ENCODE measurements around the gene VANGL1. TPM values are rescaled to one million over a fixed set of nuclear protein-coding genes. Genes with fewer than 3 reads are reported as not detected.
A peak's percentile ranks its signal among the peaks of the same experiment; 100 is the strongest.

VANGL1 gene
- total and polyA plus RNA-seq, 8 donors, result 12.7 to 18.9 (median 14.9) TPM

DNA sequence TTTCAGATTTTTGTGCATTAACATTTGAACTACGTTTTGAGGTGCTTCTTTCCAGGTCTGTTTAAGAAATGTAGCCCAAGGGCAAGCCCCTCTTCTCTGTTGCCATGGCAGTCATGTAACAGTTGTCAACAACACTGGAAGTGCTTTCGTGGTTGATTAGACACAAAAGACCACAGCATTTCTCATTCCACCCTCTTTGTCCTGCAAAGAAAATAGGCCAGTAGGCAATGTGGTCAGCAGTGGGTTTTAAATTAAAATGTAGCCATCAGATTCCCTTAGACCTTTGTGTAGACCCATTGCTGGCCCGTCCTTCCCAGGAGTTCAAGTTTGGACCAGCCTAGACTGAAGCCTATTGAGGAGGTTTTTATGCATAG is 35.4 kb downstream of the VANGL1 start:
- no peaks in the 10 kb centered on the region for H3K36me3 ChIP-seq
- intact Hi-C loops (cut with DNase I), result no loop called here
- no peak for ATAC-seq
- no peaks in the 10 kb centered on the region for H3K27me3 ChIP-seq
- TF ChIP-seq, protein P1, sequence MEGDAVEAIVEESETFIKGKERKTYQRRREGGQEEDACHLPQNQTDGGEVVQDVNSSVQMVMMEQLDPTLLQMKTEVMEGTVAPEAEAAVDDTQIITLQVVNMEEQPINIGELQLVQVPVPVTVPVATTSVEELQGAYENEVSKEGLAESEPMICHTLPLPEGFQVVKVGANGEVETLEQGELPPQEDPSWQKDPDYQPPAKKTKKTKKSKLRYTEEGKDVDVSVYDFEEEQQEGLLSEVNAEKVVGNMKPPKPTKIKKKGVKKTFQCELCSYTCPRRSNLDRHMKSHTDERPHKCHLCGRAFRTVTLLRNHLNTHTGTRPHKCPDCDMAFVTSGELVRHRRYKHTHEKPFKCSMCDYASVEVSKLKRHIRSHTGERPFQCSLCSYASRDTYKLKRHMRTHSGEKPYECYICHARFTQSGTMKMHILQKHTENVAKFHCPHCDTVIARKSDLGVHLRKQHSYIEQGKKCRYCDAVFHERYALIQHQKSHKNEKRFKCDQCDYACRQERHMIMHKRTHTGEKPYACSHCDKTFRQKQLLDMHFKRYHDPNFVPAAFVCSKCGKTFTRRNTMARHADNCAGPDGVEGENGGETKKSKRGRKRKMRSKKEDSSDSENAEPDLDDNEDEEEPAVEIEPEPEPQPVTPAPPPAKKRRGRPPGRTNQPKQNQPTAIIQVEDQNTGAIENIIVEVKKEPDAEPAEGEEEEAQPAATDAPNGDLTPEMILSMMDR (IDR thresholded peaks at IDR 0.05), result no peak
- peak in 1 of 4 donors; percentile 19 for DNase-seq
- no peak overlapping the region for H3K27ac ChIP-seq
- no peak overlapping the region for H3K4me3 ChIP-seq
- H3K9me3 ChIP-seq, result no peaks in the 10 kb centered on the region
- H3K4me1 ChIP-seq, result peaks cover 0 to 4% of the 10 kb centered on the region in 2 donors

DNA sequence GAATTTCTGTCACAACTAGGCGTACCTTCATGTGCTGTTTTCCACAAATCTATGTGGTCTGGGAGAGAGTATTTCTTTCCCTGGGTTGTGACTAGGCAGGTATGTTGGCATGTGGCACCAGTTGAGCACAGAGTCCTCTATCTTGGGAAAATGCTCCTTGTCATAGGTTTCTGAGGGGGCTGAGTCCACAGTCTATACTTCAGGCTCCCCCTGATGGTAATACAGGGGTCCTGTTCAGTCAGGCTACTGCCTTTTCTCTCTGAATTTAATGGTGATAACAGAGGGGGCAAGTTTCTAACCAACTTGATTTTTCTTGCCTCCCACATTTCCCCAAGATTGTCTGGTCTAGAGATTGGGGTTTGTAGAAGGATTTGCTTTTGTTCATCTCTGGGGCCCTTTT is 35.8 kb downstream of the VANGL1 start:
- H3K4me1 ChIP-seq, result peaks cover 0 to 4% of the 10 kb centered on the region in 2 donors

GRCh38 chr1:115678141-115678540 is 36.4 kb downstream of the VANGL1 start:
- intact Hi-C loops (cut with DNase I), result no loop called here
- H3K4me1 ChIP-seq, result peaks cover 0 to 4% of the 10 kb centered on the region in 2 donors
- TF ChIP-seq, protein P1 (IDR thresholded peaks at IDR 0.05), result no peak
- H3K4me3 ChIP-seq, result no peak overlapping the region
- H3K9me3 ChIP-seq, result no peaks in the 10 kb centered on the region
- no peaks in the 10 kb centered on the region for H3K36me3 ChIP-seq
- ATAC-seq, result no peak
- H3K27me3 ChIP-seq, result no peaks in the 10 kb centered on the region
- H3K27ac ChIP-seq, result peak overlapping the region in 1 of 2 donors; percentile 51
- no peak for DNase-seq

More for the DNA sequence above, 35.8 kb downstream of the VANGL1 start:
- H3K27me3 ChIP-seq, result no peaks in the 10 kb centered on the region
- H3K4me3 ChIP-seq, result no peak overlapping the region
- no peaks in the 10 kb centered on the region for H3K36me3 ChIP-seq
- no peaks in the 10 kb centered on the region for H3K9me3 ChIP-seq
- intact Hi-C loops (cut with DNase I), result no loop called here
- TF ChIP-seq, protein P1 (IDR thresholded peaks at IDR 0.05), result no peak
- ATAC-seq, result no peak
- DNase-seq, result no peak
- H3K27ac ChIP-seq, result no peak overlapping the region

DNA sequence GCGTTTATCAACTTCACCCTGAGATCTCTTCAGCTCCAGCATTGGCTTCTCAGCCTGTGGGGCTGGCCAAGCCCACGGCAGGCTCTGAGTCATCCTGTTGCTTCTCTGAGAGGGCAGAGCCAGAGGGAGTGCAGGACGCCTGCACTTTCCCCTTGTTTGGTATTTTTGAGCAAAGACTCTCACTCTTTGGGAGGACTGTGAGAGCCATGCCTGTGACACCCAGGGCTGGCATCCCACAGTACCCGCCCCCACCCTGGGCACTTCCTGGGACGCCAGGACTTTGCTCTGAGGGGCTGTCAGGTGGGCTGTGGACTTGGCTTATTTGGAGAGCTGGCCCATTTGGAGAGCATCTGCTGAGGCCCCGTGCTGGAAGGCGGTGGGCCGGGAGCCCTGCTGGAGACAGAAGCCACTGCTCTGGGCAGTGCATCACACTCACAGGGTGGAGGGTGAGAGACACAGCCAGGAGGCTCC is 37.4 kb downstream of the VANGL1 start:
- ATAC-seq, result peak; percentile 95
- DNase-seq, result peak in 1 of 4 donors; percentile 59
- Histone ChIP-seq H3K27me3 (no peaks in the 10 kb centered on the region), H3K36me3 (peaks cover 0 to 5% of the 10 kb centered on the region in 2 donors), H3K27ac (peak overlapping the region in 1 of 2 donors; percentile 51), H3K4me1 (peaks cover 0 to 4% of the 10 kb centered on the region in 2 donors), H3K4me3 (no peak overlapping the region), H3K9me3 (no peaks in the 10 kb centered on the region)
- intact Hi-C loops (cut with DNase I), result no loop called here
- TF ChIP-seq, protein P1 (IDR thresholded peaks at IDR 0.05), result no peak

DNA sequence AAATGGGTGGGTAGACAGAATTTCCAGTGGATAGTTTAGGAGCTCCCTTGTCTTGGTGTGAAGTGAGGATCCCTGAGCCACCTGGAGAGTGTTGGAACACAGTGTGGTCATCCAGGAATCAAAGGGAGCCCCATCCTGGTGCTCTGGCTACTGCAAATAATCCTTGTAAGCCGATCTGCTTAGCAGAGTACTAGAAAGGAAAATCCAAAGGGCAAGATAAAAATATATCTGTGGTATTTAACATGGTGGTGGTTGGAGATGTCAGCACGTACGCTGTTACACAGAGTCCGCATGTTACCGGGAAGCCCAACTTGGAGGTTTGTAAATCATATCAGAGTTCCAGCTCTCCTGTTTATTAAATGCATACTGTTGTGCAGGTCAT is 39.0 kb downstream of the VANGL1 start:
- intact Hi-C loops (cut with DNase I), result no loop called here
- TF ChIP-seq, protein P1 (IDR thresholded peaks at IDR 0.05), result no peak
- Histone ChIP-seq H3K27ac (no peak overlapping the region), H3K27me3 (no peaks in the 10 kb centered on the region), H3K4me1 (peaks cover 0 to 4% of the 10 kb centered on the region in 2 donors), H3K36me3 (peaks cover 0 to 20% of the 10 kb centered on the region in 2 donors), H3K4me3 (no peak overlapping the region), H3K9me3 (no peaks in the 10 kb centered on the region)
- ATAC-seq (no peak), DNase-seq (no peak)

All from left lung (tissue), 10 donors.